Stomach (tissue), 4 donors: ENCODE data around the gene OXER1.

ENCODE experiments used
- EP300 ChIP-seq: sonication (generic); formaldehyde crosslinking; IDR thresholded peaks from one replicate; pipeline ENCODE4 v1.6.1; 2017; ENCODE audit warnings: antibody characterized with exemption
- POLR2A ChIP-seq, 4 donors: fragments of 450-650 bp; IDR thresholded peaks; one replicate each; pipeline ENCODE4 v1.6.1; 2016; ENCODE audit warnings: antibody characterized with exemption in 4 of 4, control low read depth in 2 of 4, mild to moderate bottlenecking in 1 of 4, moderate library complexity in 1 of 4
- TF ChIP-seq, protein P1 (sequence below), 7 experiments: fragments of 450-650 bp in 4 of 7; fragments of 200-600 bp in 3 of 7; sonication (generic) in 3 of 7; IDR thresholded peaks; one replicate each; pipeline ENCODE4 v1.5.1; 2016 to 2019; ENCODE audit warnings: antibody characterized with exemption in 7 of 7, control low read depth in 2 of 7, mild to moderate bottlenecking in 1 of 7

DNA sequence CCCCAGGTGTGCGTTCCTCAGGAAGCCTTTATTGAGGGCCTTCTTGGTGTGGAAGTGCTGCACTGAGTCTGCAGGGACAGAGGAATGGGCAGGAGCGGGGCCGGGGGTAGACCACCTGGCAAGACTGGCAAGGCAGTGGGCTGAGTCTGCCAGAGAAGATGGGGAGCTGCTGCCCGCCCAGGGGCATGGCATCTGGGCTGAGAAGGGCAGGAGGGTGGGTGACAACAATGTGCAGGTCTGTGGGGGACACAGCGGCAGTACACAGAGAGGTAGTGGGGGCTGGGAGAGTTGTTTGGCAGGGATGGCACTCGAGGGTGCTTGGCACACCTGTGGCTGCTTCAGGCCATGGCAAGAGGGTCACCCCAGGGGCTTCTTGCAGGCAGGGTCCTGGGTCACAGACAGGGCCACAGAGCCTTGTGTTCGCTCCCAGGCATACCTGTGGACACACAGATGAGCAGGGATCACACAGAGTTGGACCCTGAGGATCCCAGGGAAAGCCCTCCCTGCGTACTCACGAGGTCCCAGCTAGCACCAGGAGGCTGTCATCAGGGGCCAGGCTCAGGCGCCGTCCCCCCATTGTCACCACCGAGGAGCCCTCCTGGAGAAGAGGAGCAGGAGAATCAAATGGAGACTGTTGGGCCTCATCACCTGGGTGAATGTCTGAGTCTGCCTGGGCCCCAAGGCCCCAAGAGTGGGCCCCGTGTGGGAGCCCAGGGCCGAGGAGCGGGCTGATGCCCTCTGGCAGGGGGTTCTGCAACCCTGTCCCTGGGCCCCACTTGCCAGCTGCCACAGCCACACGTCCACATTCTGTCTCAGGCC is 3.4 kb upstream of the OXER1 start:
- TF ChIP-seq, protein P1, sequence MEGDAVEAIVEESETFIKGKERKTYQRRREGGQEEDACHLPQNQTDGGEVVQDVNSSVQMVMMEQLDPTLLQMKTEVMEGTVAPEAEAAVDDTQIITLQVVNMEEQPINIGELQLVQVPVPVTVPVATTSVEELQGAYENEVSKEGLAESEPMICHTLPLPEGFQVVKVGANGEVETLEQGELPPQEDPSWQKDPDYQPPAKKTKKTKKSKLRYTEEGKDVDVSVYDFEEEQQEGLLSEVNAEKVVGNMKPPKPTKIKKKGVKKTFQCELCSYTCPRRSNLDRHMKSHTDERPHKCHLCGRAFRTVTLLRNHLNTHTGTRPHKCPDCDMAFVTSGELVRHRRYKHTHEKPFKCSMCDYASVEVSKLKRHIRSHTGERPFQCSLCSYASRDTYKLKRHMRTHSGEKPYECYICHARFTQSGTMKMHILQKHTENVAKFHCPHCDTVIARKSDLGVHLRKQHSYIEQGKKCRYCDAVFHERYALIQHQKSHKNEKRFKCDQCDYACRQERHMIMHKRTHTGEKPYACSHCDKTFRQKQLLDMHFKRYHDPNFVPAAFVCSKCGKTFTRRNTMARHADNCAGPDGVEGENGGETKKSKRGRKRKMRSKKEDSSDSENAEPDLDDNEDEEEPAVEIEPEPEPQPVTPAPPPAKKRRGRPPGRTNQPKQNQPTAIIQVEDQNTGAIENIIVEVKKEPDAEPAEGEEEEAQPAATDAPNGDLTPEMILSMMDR (IDR thresholded peaks at IDR 0.05): no peak
- TF ChIP-seq EP300 (no peak), POLR2A (IDR thresholded peaks at IDR 0.05) (no peak)
